Endothelial cell of umbilical vein (primary cell): ENCODE data around the gene EPN2. TPM values are rescaled to one million over a fixed set of nuclear protein-coding genes. Genes with fewer than 3 reads are reported as not detected.
A peak's percentile ranks its signal among the peaks of the same experiment; 100 is the strongest.

Experiments
- BruUV-seq: library from RNA; stranded (reverse); fragments of 400-500 nt; replicated peaks from 2 replicates; lab custom pipeline; 2021; lab: Mats Ljungman, UMichigan
- CTCF ChIA-PET: fragments of 300-600, 350-600 bp; sonication (Branson Sonifier 250); formaldehyde crosslinking; loops from one replicate; lab custom pipeline; 2021; ENCODE audit warnings: antibody characterized with exemption, inconsistent platforms; lab: Charles Lee
- POLR2A ChIA-PET: fragments of 300-600, 350-600 bp; sonication (Branson Sonifier 250); formaldehyde crosslinking; loops from one replicate; lab custom pipeline; 2021; ENCODE audit warnings: antibody characterized with exemption, inconsistent platforms; lab: Charles Lee
- DNase-seq: peaks from one replicate; pipeline ENCODE4 v3.0.0-alpha.2; 2011; ENCODE audit warnings: low read depth, low spot score
- FAIRE-seq: peaks from 2 replicates; lab custom pipeline; 2011; peaks lifted over from hg19 to GRCh38; lab: Jason Lieb, UNC
- H2AFZ ChIP-seq: 2 replicates; pipeline ENCODE4 v1.6.0; 2012; ENCODE audit warnings: low read depth, low read length, control low read depth, inconsistent platforms
- H3K27ac ChIP-seq: 2 replicates; pipeline ENCODE4 v1.5.1; 2011; ENCODE audit warnings: low read depth, mild to moderate bottlenecking, control low read depth, low read length, moderate library complexity; ENCODE audit not compliant: insufficient read depth
- H3K27me3 ChIP-seq, 2 experiments: 2 replicates each; pipeline versions ENCODE4 v1.6.0 to v1.6.1; 2011; ENCODE audit warnings: low read length in 2 of 2, mixed read lengths in 1 of 2; ENCODE audit not compliant: control insufficient read depth in 2 of 2, insufficient read depth in 2 of 2
- H3K36me3 ChIP-seq, 2 experiments: 2 replicates in 1 of 2; 3 replicates in 1 of 2; pipeline ENCODE4 v1.5.1; 2011; ENCODE audit warnings: low read length in 2 of 2, mild to moderate bottlenecking in 1 of 2, moderate library complexity in 1 of 2; ENCODE audit not compliant: control insufficient read depth in 2 of 2, insufficient read depth in 2 of 2; ENCODE audit errors: extremely low read depth in 1 of 2
- H3K4me1 ChIP-seq: 3 replicates; pipeline ENCODE4 v1.5.1; 2011; ENCODE audit warnings: mild to moderate bottlenecking, low read length; ENCODE audit not compliant: control insufficient read depth, insufficient read depth; ENCODE audit errors: extremely low read depth
- H3K4me2 ChIP-seq: 2 replicates; pipeline ENCODE4 v1.6.1; 2011; ENCODE audit warnings: low read length, control low read depth, mixed read lengths; ENCODE audit not compliant: insufficient read depth
- H3K4me3 ChIP-seq, 3 experiments: fragments of 200-600 bp in 1 of 3; sonication (generic), shearing (Covaris generic) in 1 of 3; replicated peaks in 1 of 3; 2 replicates each; pipeline ENCODE4 v1.5.1; 2011 to 2016; ENCODE audit warnings: control low read depth in 3 of 3, low read length in 3 of 3, mild to moderate bottlenecking in 2 of 3, inconsistent platforms in 1 of 3, low read depth in 1 of 3, moderate library complexity in 1 of 3; ENCODE audit not compliant: insufficient read depth in 1 of 3
- H3K79me2 ChIP-seq: 2 replicates; pipeline ENCODE4 v1.6.0; 2012; ENCODE audit warnings: low read length, inconsistent platforms; ENCODE audit not compliant: control insufficient read depth, insufficient read depth
- H3K9ac ChIP-seq: replicated peaks from 2 replicates; pipeline ENCODE3; 2011; ENCODE audit warnings: low read length, control low read depth; ENCODE audit not compliant: insufficient read depth; ENCODE audit errors: extremely low read depth
- H3K9me1 ChIP-seq: replicated peaks from 3 replicates; pipeline ENCODE4 v1.6.0; 2011; ENCODE audit warnings: mild to moderate bottlenecking, low read length; ENCODE audit not compliant: control insufficient read depth, insufficient read depth; ENCODE audit errors: extremely low read depth
- H3K9me3 ChIP-seq: replicated peaks from 2 replicates; pipeline ENCODE4 v1.5.1; 2012; ENCODE audit warnings: low read length, inconsistent platforms; ENCODE audit not compliant: control insufficient read depth, insufficient read depth
- H4K20me1 ChIP-seq: replicated peaks from 2 replicates; pipeline ENCODE3; 2011; ENCODE audit warnings: mild to moderate bottlenecking, low read length; ENCODE audit not compliant: control insufficient read depth, insufficient read depth; ENCODE audit errors: extremely low read depth
- CTCF ChIP-seq, 2 donors: IDR thresholded peaks; 1 replicate in 1 of 2; 2 replicates in 1 of 2; pipeline ENCODE4 v1.5.1; 2011; ENCODE audit warnings: low read length in 2 of 2, mild to moderate bottlenecking in 2 of 2, moderate library complexity in 2 of 2, control low read depth in 1 of 2, inconsistent platforms in 1 of 2, low read depth in 1 of 2; ENCODE audit not compliant: insufficient read depth in 1 of 2; ENCODE audit errors: extremely low read depth in 1 of 2
- EZH2 ChIP-seq: IDR thresholded peaks from 2 replicates; pipeline ENCODE4 v1.6.1; 2012; ENCODE audit warnings: borderline replicate concordance, low read depth, mild to moderate bottlenecking, moderate library complexity, low read length, inconsistent platforms; ENCODE audit not compliant: severe bottlenecking
- FOS ChIP-seq: IDR thresholded peaks from 2 replicates; pipeline ENCODE4 v1.6.1; 2011; ENCODE audit warnings: mild to moderate bottlenecking, low read length, moderate library complexity, borderline replicate concordance; ENCODE audit not compliant: insufficient read depth
- GATA2 ChIP-seq: IDR thresholded peaks from 2 replicates; pipeline ENCODE4 v1.7.0; 2011; ENCODE audit warnings: low read depth, mild to moderate bottlenecking, moderate library complexity, mixed read lengths, low read length; ENCODE audit not compliant: insufficient read length, insufficient read depth
- JUN ChIP-seq: IDR thresholded peaks from 2 replicates; pipeline ENCODE4 v1.6.1; 2011; ENCODE audit warnings: borderline replicate concordance, low read depth; ENCODE audit not compliant: insufficient read length, insufficient read depth
- MAX ChIP-seq: IDR thresholded peaks from 2 replicates; pipeline ENCODE4 v1.6.1; 2011; ENCODE audit not compliant: insufficient read depth, insufficient read length
- MYC ChIP-seq: IDR thresholded peaks from one replicate; pipeline ENCODE4 v1.6.1; 2011; ENCODE audit warnings: mild to moderate bottlenecking, low read depth, low read length
- POLR2A ChIP-seq: IDR thresholded peaks from 2 replicates; pipeline ENCODE4 v1.6.1; 2012; ENCODE audit warnings: low read depth, mild to moderate bottlenecking, control low read depth, low read length
- POLR2AphosphoS5 ChIP-seq: IDR thresholded peaks from 2 replicates; pipeline ENCODE4 v1.6.1; 2012; ENCODE audit warnings: low read depth, mild to moderate bottlenecking, control low read depth, low read length, moderate library complexity; ENCODE audit not compliant: insufficient read depth
- dilution Hi-C: fragments of 300-500 bp; cut with MboI; formaldehyde crosslinking; loops from one replicate; pipeline ENCODE4 v1.15.0; 2019; ENCODE audit warnings: low sequenced_read_pairs; ENCODE audit not compliant: extremely low pct_ligation_motif_present
- intact Hi-C: fragments of 100-400 bp; cut with micrococcal nuclease; formaldehyde crosslinking; loops from one replicate; pipeline ENCODE4 v1.10.0; 2022
- polyA plus RNA-seq, 4 experiments: library from polyadenylated mRNA; depleted of rRNA in 3 of 4; stranded (reverse) in 3 of 4; unstranded in 1 of 4; fragments of >200 nt; gene quantifications; 2 replicates each; pipeline versions ENCODE4 v1.2.1 to v1.2.3, GENCODE V29; 2011 to 2012; ENCODE audit warnings: missing spikeins in 1 of 4
- total RNA-seq: library from RNA; stranded (reverse); gene quantifications from 2 replicates; pipeline ENCODE4 v1.2.3, GENCODE V29; 2021

The EPN2 gene
- total and polyA plus RNA-seq, 2 donors (not counting 3 experiments of a cell fraction or from before 2014, with no cell fraction given) = 40.3 to 70.5 TPM

- intact Hi-C loops (loop anchor here (5.0 kb wide), 1 partner anchor 35 kb away; no protein-coding TSS in a partner anchor), dilution Hi-C loops (no loop called here)
- ChIA-PET CTCF (interaction anchor here (0.8 to 1.6 kb wide), 4 partner anchors 9 to 26 kb away, joined by 3 to 9 read pairs (median 4); no protein-coding TSS in a partner anchor), POLR2A (no interaction called here)
- no peaks in the 10 kb centered on the region for H3K79me2 ChIP-seq
- peak overlapping the region; percentile 98 for H3K27ac ChIP-seq
- no peak overlapping the region for H2AFZ ChIP-seq
- H3K27me3 ChIP-seq = no peaks in the 10 kb centered on the region
- H3K4me2 ChIP-seq = peak overlapping the region; percentile 83
- BruUV-seq = no TSS peak
- no peaks in the 10 kb centered on the region for H3K9me1 ChIP-seq
- peaks cover 10 to 18% of the 10 kb centered on the region in 2 experiments for H3K36me3 ChIP-seq
- DNase-seq (no peak), FAIRE-seq (peak; percentile 21)
- peak overlapping the region; percentile 78 for H3K9ac ChIP-seq
- peaks cover 30% of the 10 kb centered on the region for H3K4me1 ChIP-seq
- no peaks in the 10 kb centered on the region for H4K20me1 ChIP-seq
- H3K9me3 ChIP-seq = no peaks in the 10 kb centered on the region
- TF ChIP-seq JUN (no peak), EZH2 (no peak), GATA2 (no peak), POLR2A (no peak), POLR2AphosphoS5 (no peak), FOS (no peak), MAX (no peak), CTCF (IDR thresholded peaks at IDR 0.05; ENCODE audit: extremely low read depth in 1 of 2, insufficient read depth in 1 of 2, low read depth in 1 of 2, low read length in 2 of 2) (no peak), MYC (no peak)
- no peak overlapping the region for H3K4me3 ChIP-seq
These were observed 75.2 kb downstream of the EPN2 start for GRCh38 chr17:19312406-19312805.
